Measurements from ENCODE around the gene ENTPD7.
"Not testable (repeated sequence)": the region's sequence is repeated elsewhere in the genome, so short reads cannot be mapped to it uniquely, and the experiment has no call there.

ENTPD7 gene

GRCh38 chr10:99695761-99696160 is 36.5 kb downstream of the ENTPD7 start:
- DNase-seq, result no peak

GRCh38 chr10:99698504-99699080 is 39.3 kb downstream of the ENTPD7 start:
- DNase-seq, result no peak

- no peak for DNase-seq
Observed at GRCh38 chr10:99700649-99701048, 41.3 kb downstream of the ENTPD7 start.

- no peak for DNase-seq
Observed at GRCh38 chr10:99708428-99709012, 49.2 kb downstream of the ENTPD7 start.

- DNase-seq, result no peak
Observed at GRCh38 chr10:99709480-99710229, 50.3 kb downstream of the ENTPD7 start.

- no peak for DNase-seq
Observed at GRCh38 chr10:99711129-99711719, 51.9 kb downstream of the ENTPD7 start.

- DNase-seq, result no peak
Observed at GRCh38 chr10:99714446-99714845, 55.1 kb downstream of the ENTPD7 start.

GRCh38 chr10:99720387-99720786 is 61.1 kb downstream of the ENTPD7 start:
- no peak for DNase-seq

GRCh38 chr10:99730026-99730425 is 70.7 kb downstream of the ENTPD7 start:
- DNase-seq, result no peak

- no peak for DNase-seq
Observed at GRCh38 chr10:99731306-99732032, 72.2 kb downstream of the ENTPD7 start.

GRCh38 chr10:99732033-99732842 is 72.9 kb downstream of the ENTPD7 start, which contains the start of the genes COX15 and CUTC:
COX15 (minus strand) TSS chr10:99732127; CDS start chr10:99732049, 78 bp downstream.
CUTC (plus strand) TSS chr10:99732234; CDS start chr10:99732349, 115 bp downstream.
- DNase-seq, result peak; percentile 47

GRCh38 chr10:99733366-99733765 is 74.1 kb downstream of the ENTPD7 start:
- no peak for DNase-seq

GRCh38 chr10:99734111-99734510 is 74.8 kb downstream of the ENTPD7 start:
- not testable (repeated sequence) for DNase-seq

GRCh38 chr10:99740260-99740659 is 81.0 kb downstream of the ENTPD7 start:
- DNase-seq, result no peak

- DNase-seq, result no peak
Observed at GRCh38 chr10:99740933-99741559, 81.7 kb downstream of the ENTPD7 start.

- DNase-seq, result no peak
Observed at GRCh38 chr10:99742254-99742653, 82.9 kb downstream of the ENTPD7 start.

- no peak for DNase-seq
Observed at GRCh38 chr10:99742701-99743100, 83.4 kb downstream of the ENTPD7 start.

- DNase-seq, result no peak
Observed at GRCh38 chr10:99743841-99744240, 84.5 kb downstream of the ENTPD7 start.

- DNase-seq, result not testable (repeated sequence)
Observed at GRCh38 chr10:99746166-99746565, 86.9 kb downstream of the ENTPD7 start.

- no peak for DNase-seq
Observed at GRCh38 chr10:99748823-99749451, 89.6 kb downstream of the ENTPD7 start.

GRCh38 chr10:99750641-99751040 is 91.3 kb downstream of the ENTPD7 start:
- DNase-seq, result no peak

Data from NCI-H187 treated with DMSO at 0.1 percent for 48 hours (cell line).